GM12878 (cell line): ENCODE data around the gene PRKCB. TPM values are rescaled to one million over a fixed set of nuclear protein-coding genes. Genes with fewer than 3 reads are reported as not detected.

Source experiments
- ATF7 ChIP-seq: fragments of 450-650 bp; IDR thresholded peaks from 2 replicates; pipeline ENCODE4 v1.6.1; 2016; ENCODE audit warnings: low read depth, mild to moderate bottlenecking
- BACH1 ChIP-seq: fragments of 450-650 bp; IDR thresholded peaks from 2 replicates; pipeline ENCODE4 v1.6.1; 2017; ENCODE audit warnings: mild to moderate bottlenecking, borderline replicate concordance
- CBX3 ChIP-seq: fragments of 200-600 bp; sonication (generic); IDR thresholded peaks from 2 replicates; pipeline ENCODE4 v1.6.1; 2016; ENCODE audit warnings: low read depth, borderline replicate concordance
- E2F8 ChIP-seq: fragments of 450-650 bp; IDR thresholded peaks from 2 replicates; pipeline ENCODE4 v1.6.1; 2018; ENCODE audit warnings: mild to moderate bottlenecking, low read depth, moderate library complexity; ENCODE audit not compliant: partially characterized antibody
- EED ChIP-seq: sonication (generic); IDR thresholded peaks from 2 replicates; pipeline ENCODE4 v1.6.1; 2016; ENCODE audit warnings: antibody characterized with exemption, low read depth
- ESRRA ChIP-seq: IDR thresholded peaks from 2 replicates; pipeline ENCODE4 v1.6.1; 2012; ENCODE audit warnings: mild to moderate bottlenecking, low read length, improper control_type of control experiment
- EZH2 ChIP-seq: IDR thresholded peaks from 2 replicates; pipeline ENCODE4 v1.6.1; 2012; ENCODE audit warnings: low read depth, mild to moderate bottlenecking, control low read depth, inconsistent platforms, low read length, borderline replicate concordance; ENCODE audit not compliant: control insufficient read depth
- HCFC1 ChIP-seq: fragments of 150-350 bp; IDR thresholded peaks from 2 replicates; pipeline ENCODE4 v1.6.1; 2014; ENCODE audit warnings: low read length
- HDAC6 ChIP-seq: fragments of 200-600 bp; sonication (generic); IDR thresholded peaks from one replicate; pipeline ENCODE4 v1.8.0; 2017; ENCODE audit warnings: antibody characterized with exemption; ENCODE audit not compliant: unreplicated experiment
- HSF1 ChIP-seq: fragments of 150-350 bp; IDR thresholded peaks from 2 replicates; pipeline ENCODE4 v1.6.1; 2014; ENCODE audit warnings: mild to moderate bottlenecking, low read depth, low read length
- IKZF1 ChIP-seq: fragments of 450-650 bp; conservative IDR thresholded peaks from 2 replicates; pipeline ENCODE4 v1.6.1; 2017; ENCODE audit warnings: antibody characterized with exemption, mild to moderate bottlenecking
- MAX ChIP-seq: IDR thresholded peaks from 2 replicates; pipeline ENCODE4 v1.6.1; 2012; ENCODE audit warnings: low read depth, low read length, improper control_type of control experiment
- MXI1 ChIP-seq: fragments of 150-350 bp; IDR thresholded peaks from 2 replicates; pipeline ENCODE4 v1.6.1; 2011; ENCODE audit warnings: low read depth, mild to moderate bottlenecking, inconsistent platforms, low read length, improper control_type of control experiment
- MYB ChIP-seq: fragments of 150-350 bp; IDR thresholded peaks from 2 replicates; pipeline ENCODE4 v1.6.1; 2014; ENCODE audit warnings: mild to moderate bottlenecking, low read depth, low read length, borderline replicate concordance
- NR2F1 ChIP-seq: fragments of 450-650 bp; conservative IDR thresholded peaks from 2 replicates; pipeline ENCODE4 v1.6.1; 2017; ENCODE audit warnings: mild to moderate bottlenecking
- PAX5 ChIP-seq: IDR thresholded peaks from 2 replicates; pipeline ENCODE4 v1.6.1; 2011; ENCODE audit warnings: low read depth, low read length, borderline replicate concordance
- PML ChIP-seq: IDR thresholded peaks from 2 replicates; pipeline ENCODE4 v1.6.1; 2012; ENCODE audit warnings: low read length, inconsistent platforms
- SKIL ChIP-seq: fragments of 450-650 bp; IDR thresholded peaks from 2 replicates; pipeline ENCODE4 v1.6.1; 2017; ENCODE audit warnings: mild to moderate bottlenecking, low read depth, inconsistent platforms; ENCODE audit not compliant: poor library complexity, severe bottlenecking
- STAT3 ChIP-seq: IDR thresholded peaks from 2 replicates; pipeline ENCODE4 v1.6.1; 2011; ENCODE audit warnings: low read depth, low read length, improper control_type of control experiment
- SUZ12 ChIP-seq: fragments of 200-600 bp; sonication (generic); IDR thresholded peaks from one replicate; pipeline ENCODE4 v1.6.1; 2018; ENCODE audit warnings: antibody characterized with exemption, mild to moderate bottlenecking; ENCODE audit not compliant: unreplicated experiment
- TAF1 ChIP-seq: IDR thresholded peaks from 2 replicates; pipeline ENCODE4 v1.6.1; 2011; ENCODE audit warnings: mild to moderate bottlenecking, low read depth, low read length, borderline replicate concordance
- USF1 ChIP-seq: IDR thresholded peaks from 2 replicates; pipeline ENCODE4 v1.6.1; 2011; ENCODE audit warnings: borderline replicate concordance, low read depth, mild to moderate bottlenecking, moderate library complexity, mixed read lengths, low read length; ENCODE audit not compliant: insufficient read depth; ENCODE audit errors: extremely low read length
- YY1 ChIP-seq: IDR thresholded peaks from 2 replicates; pipeline ENCODE4 v1.6.1; 2011; ENCODE audit warnings: low read depth, mild to moderate bottlenecking, low read length
- polyA plus RNA-seq, 11 experiments: library from polyadenylated mRNA; depleted of rRNA in 4 of 11; unstranded in 6 of 11; stranded (reverse) in 5 of 11; fragments of >200 nt; fragmentation: Nextera tagmentation in 4 of 11; fragmentation: Illumina TruSeq in 1 of 11; extraction: Ambion mirVana in 4 of 11; extraction: Trizol in 1 of 11; gene quantifications; 1 replicate in 1 of 11; 2 replicates in 10 of 11; pipeline versions ENCODE4 v1.2.1 to v1.2.3, GENCODE V29; 2011 to 2016; ENCODE audit warnings: inconsistent platforms in 2 of 11, missing spikeins in 2 of 11, low read depth in 1 of 11
- total RNA-seq, 4 experiments: library from RNA; depleted of rRNA in 3 of 4; stranded (reverse); fragments of >200 nt in 3 of 4; fragmentation: Illumina TruSeq in 1 of 4; extraction: Trizol in 1 of 4; gene quantifications; 2 replicates each; pipeline versions ENCODE4 v1.2.1 to v1.2.3, GENCODE V29; 2013 to 2021

The PRKCB gene
- total and polyA plus RNA-seq, 10 of the 15 experiments (the other 5 are each of a cell fraction or from before 2014, with no cell fraction given): 21.4 to 158 (median 97.3) TPM

- no peak for TF ChIP-seq E2F8
- TF ChIP-seq HCFC1: no peak
- TF ChIP-seq HSF1: no peak
- TF ChIP-seq HDAC6: no peak
- TF ChIP-seq MYB: no peak
- TF ChIP-seq ESRRA: no peak
- TF ChIP-seq MXI1: peak; percentile 72; the same call in 1 of the 2 replicates
- peak; percentile 76 for TF ChIP-seq EED
- no peak for TF ChIP-seq EZH2
- TF ChIP-seq NR2F1: peak; percentile 60
- peak; percentile 89 for TF ChIP-seq SKIL
- TF ChIP-seq YY1: no peak
- peak; percentile 56; the same call in 1 of the 2 replicates for TF ChIP-seq PML
- peak; percentile 59 for TF ChIP-seq IKZF1
- TF ChIP-seq SUZ12: no peak
- no peak for TF ChIP-seq CBX3
- no peak for TF ChIP-seq TAF1
- TF ChIP-seq ATF7: peak; percentile 91
- peak; percentile 46 for TF ChIP-seq STAT3
- peak; percentile 17 for TF ChIP-seq USF1
- TF ChIP-seq MAX: peak; percentile 66; the same call in 1 of the 2 replicates
- TF ChIP-seq PAX5: peak; percentile 76; the same call in 1 of the 2 replicates
- peak; percentile 66; the same call in 1 of the 2 replicates for TF ChIP-seq BACH1
Observed at GRCh38 chr16:24013864-24014645, 178.3 kb downstream of the PRKCB start (continued).
